ENCODE data around the gene MRPL11. TPM values are rescaled to one million over a fixed set of nuclear protein-coding genes. Genes with fewer than 3 reads are reported as not detected.

MRPL11 gene
- total RNA-seq, 1 donor from 2014 or later: 54.8 TPM

DNA sequence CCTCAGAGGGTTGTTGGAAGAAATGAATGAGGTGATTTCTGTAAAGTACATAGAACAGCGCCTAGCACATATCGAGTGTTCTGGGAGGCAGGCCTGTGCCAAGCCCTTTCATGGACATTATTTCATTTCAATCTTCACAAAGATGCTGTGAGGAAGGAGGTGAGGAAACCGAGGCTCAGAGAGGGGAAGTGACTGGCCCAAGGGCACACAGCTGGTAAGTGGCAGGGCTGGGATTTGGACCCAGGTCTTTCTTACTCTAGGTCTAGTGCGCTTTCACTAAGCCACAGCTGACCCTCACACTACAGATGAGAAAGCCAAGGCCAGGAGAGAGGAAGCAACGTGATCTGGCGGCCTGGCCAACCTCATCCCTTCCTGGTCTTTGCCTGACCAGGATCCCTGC, 30.0 kb upstream of the MRPL11 start:
- TF ChIP-seq CTCF (IDR thresholded peaks at IDR 0.05; ENCODE audit: insufficient read depth, low read length, poor library complexity, severe bottlenecking): no peak
- no peaks in the 10 kb centered on the region for H3K27me3 ChIP-seq (ENCODE audit: control insufficient read depth, insufficient read depth, low read length)
- no peaks in the 10 kb centered on the region for H3K36me3 ChIP-seq (ENCODE audit: control insufficient read depth, insufficient read depth, low read length)
- no peak for DNase-seq (ENCODE audit: low read depth)
- H3K4me3 ChIP-seq (ENCODE audit: low read depth, low read length): no peak overlapping the region

- DNase-seq (ENCODE audit: low read depth): no peak
- TF ChIP-seq CTCF (IDR thresholded peaks at IDR 0.05; ENCODE audit: insufficient read depth, low read length, poor library complexity, severe bottlenecking): no peak
- H3K36me3 ChIP-seq (ENCODE audit: control insufficient read depth, insufficient read depth, low read length): no peaks in the 10 kb centered on the region
- no peaks in the 10 kb centered on the region for H3K27me3 ChIP-seq (ENCODE audit: control insufficient read depth, insufficient read depth, low read length)
- no peak overlapping the region for H3K4me3 ChIP-seq (ENCODE audit: low read depth, low read length)
Measured at GRCh38 chr11:66467756-66468155, 29.1 kb upstream of the MRPL11 start.

GRCh38 chr11:66467034-66467659, 28.5 kb upstream of the MRPL11 start:
- no peak for DNase-seq (ENCODE audit: low read depth)
- Histone ChIP-seq H3K36me3 (ENCODE audit: control insufficient read depth, insufficient read depth, low read length) (no peaks in the 10 kb centered on the region), H3K4me3 (ENCODE audit: low read depth, low read length) (peak overlapping the region; percentile 61), H3K27me3 (ENCODE audit: control insufficient read depth, insufficient read depth, low read length) (no peaks in the 10 kb centered on the region)
- peak; percentile 4 for TF ChIP-seq CTCF (IDR thresholded peaks at IDR 0.05; ENCODE audit: insufficient read depth, low read length, poor library complexity, severe bottlenecking)

- peak; percentile 39 for DNase-seq (ENCODE audit: low read depth)
- no peak for TF ChIP-seq CTCF (IDR thresholded peaks at IDR 0.05; ENCODE audit: insufficient read depth, low read length, poor library complexity, severe bottlenecking)
- Histone ChIP-seq H3K36me3 (ENCODE audit: control insufficient read depth, insufficient read depth, low read length) (no peaks in the 10 kb centered on the region), H3K4me3 (ENCODE audit: low read depth, low read length) (peak within 1 kb of the TSS; percentile 61), H3K27me3 (ENCODE audit: control insufficient read depth, insufficient read depth, low read length) (no peaks in the 10 kb centered on the region)
Measured at GRCh38 chr11:66466225-66467033, 27.8 kb upstream of the MRPL11 start, which contains the start of gene PELI3. PELI3 (plus strand) TSS chr11:66466905; CDS start chr11:66468129, 1,224 bp downstream.

DNA sequence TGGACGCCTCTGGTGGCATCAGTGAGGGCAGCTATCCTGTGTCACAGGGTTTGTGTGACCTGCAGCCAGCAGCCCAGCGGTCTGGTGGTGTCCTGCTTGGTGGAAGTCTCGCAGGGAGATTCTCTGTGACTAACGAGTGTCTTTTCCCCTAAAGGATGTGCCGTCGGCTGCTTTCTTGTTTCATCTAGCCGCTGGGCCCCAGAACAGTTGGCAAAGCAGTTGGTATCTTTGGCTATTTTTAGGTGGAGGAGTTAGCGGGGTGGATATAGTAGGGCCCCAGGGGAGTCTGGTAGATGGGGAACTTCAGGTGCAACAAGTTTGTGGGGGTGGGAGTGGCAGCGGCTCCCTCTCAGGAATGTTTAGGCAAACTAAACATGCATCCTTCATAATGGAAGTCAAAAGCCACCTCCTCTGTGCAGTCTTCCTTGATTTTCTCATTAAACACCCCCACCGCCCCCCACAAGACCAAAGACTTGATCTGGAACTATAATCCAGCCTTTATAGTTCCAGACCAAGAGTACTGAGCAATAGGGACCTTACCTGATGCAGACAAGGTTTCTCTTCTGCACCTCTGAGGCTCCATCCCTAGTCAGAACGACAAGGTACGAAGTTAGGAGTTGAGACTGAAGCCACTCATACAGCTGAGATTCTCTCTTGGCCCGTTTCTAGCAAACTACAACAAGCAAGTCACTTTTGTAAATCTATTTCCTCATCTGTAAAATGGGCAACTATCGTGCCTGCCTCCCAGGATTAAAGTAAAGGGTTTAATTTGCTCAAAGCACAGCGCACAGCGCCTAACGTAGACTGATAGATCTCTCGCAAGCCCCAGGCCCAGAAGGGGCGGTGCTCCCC, 27.0 kb upstream of the MRPL11 start:
- peak overlapping the region; percentile 61 for H3K4me3 ChIP-seq (ENCODE audit: low read depth, low read length)
- H3K27me3 ChIP-seq (ENCODE audit: control insufficient read depth, insufficient read depth, low read length): no peaks in the 10 kb centered on the region
- DNase-seq (ENCODE audit: low read depth): no peak
- H3K36me3 ChIP-seq (ENCODE audit: control insufficient read depth, insufficient read depth, low read length): no peaks in the 10 kb centered on the region
- no peak for TF ChIP-seq CTCF (IDR thresholded peaks at IDR 0.05; ENCODE audit: insufficient read depth, low read length, poor library complexity, severe bottlenecking)
